ENCODE measurements around the gene POLR2M.

- no peak for TF ChIP-seq CTCF (IDR thresholded peaks at IDR 0.05; ENCODE audit: low read length)
- no peak for TF ChIP-seq EZH2 (IDR thresholded peaks at IDR 0.05; ENCODE audit: borderline replicate concordance, low read length)
Observed at GRCh38 chr15:57698991-57699390, 7.5 kb upstream of the POLR2M start.
